Karpas-422 (cell line): ENCODE results near the gene CRELD1. TPM values are rescaled to one million over a fixed set of nuclear protein-coding genes. Genes with fewer than 3 reads are reported as not detected.
A peak's percentile ranks its signal among the peaks of the same experiment; 100 is the strongest.
"Not testable (repeated sequence)": the region's sequence is repeated elsewhere in the genome, so short reads cannot be mapped to it uniquely, and the experiment has no call there.

Experiments
- DNase-seq: peaks from one replicate; pipeline ENCODE4 v3.0.0-alpha.2; 2015
- H2AFZ ChIP-seq: fragments of 200-600 bp; sonication (generic); 2 replicates; pipeline ENCODE4 v1.6.1; 2014; ENCODE audit warnings: antibody characterized with exemption, low read length, mixed read lengths
- H3K27ac ChIP-seq: fragments of 200-600 bp; sonication (generic); 2 replicates; pipeline ENCODE4 v1.5.1; 2014; ENCODE audit warnings: mild to moderate bottlenecking, low read length, moderate library complexity
- H3K27me3 ChIP-seq: fragments of 200-600 bp; sonication (generic); 2 replicates; pipeline ENCODE4 v1.6.1; 2014; ENCODE audit warnings: low read length, mixed read lengths
- H3K36me3 ChIP-seq: fragments of 200-600 bp; sonication (generic); 2 replicates; pipeline ENCODE4 v1.6.1; 2014; ENCODE audit warnings: low read length, mixed read lengths; ENCODE audit not compliant: insufficient read depth
- H3K4me1 ChIP-seq: fragments of 200-600 bp; sonication (generic); 2 replicates; pipeline ENCODE4 v1.6.1; 2014; ENCODE audit warnings: mild to moderate bottlenecking, low read length, mixed read lengths
- H3K4me2 ChIP-seq: fragments of 200-600 bp; sonication (generic); 2 replicates; pipeline ENCODE4 v1.6.1; 2014; ENCODE audit warnings: low read length, low read depth, mild to moderate bottlenecking; ENCODE audit not compliant: poor library complexity, severe bottlenecking
- H3K4me3 ChIP-seq: fragments of 200-600 bp; sonication (generic); 2 replicates; pipeline ENCODE4 v1.5.1; 2014; ENCODE audit warnings: mild to moderate bottlenecking, antibody characterized with exemption, low read length, mixed read lengths
- H3K79me2 ChIP-seq: fragments of 200-600 bp; sonication (generic); 2 replicates; pipeline ENCODE4 v1.6.1; 2014; ENCODE audit warnings: mild to moderate bottlenecking, low read length, mixed read lengths
- H3K9ac ChIP-seq: fragments of 200-600 bp; sonication (generic); 2 replicates; pipeline ENCODE4 v1.6.0; 2014; ENCODE audit warnings: low read length
- H3K9me2 ChIP-seq: fragments of 200-600 bp; sonication (generic), shearing (Covaris generic); replicated peaks from 2 replicates; pipeline ENCODE4 v1.6.0; 2014; ENCODE audit warnings: mild to moderate bottlenecking, low read length, moderate library complexity; ENCODE audit not compliant: insufficient read depth
- H3K9me3 ChIP-seq: fragments of 300-700, 200-600 bp; sonication (generic); 2 replicates; pipeline ENCODE4 v1.6.1; 2014; ENCODE audit warnings: low read length, mixed read lengths
- H4K20me1 ChIP-seq: fragments of 200-600 bp; sonication (generic); 2 replicates; pipeline ENCODE4 v1.6.1; 2014; ENCODE audit warnings: mild to moderate bottlenecking, antibody characterized with exemption, low read length, low read depth; ENCODE audit not compliant: insufficient read depth
- total RNA-seq: library from RNA; depleted of rRNA; stranded (reverse); fragments of >200 nt; shearing (Covaris generic); gene quantifications from 2 replicates; pipeline ENCODE4 v1.2.3, GENCODE V29; 2014; ENCODE audit warnings: low replicate concordance

The CRELD1 gene
- total RNA-seq, 1 experiment from 2014 or later: 5.6 TPM

GRCh38 chr3:9891072-9891622 lies 42.5 kb upstream of the CRELD1 start:
- Histone ChIP-seq H3K9me2 (no peaks in the 10 kb centered on the region), H3K9ac (peak overlapping the region; percentile 98), H3K4me1 (peaks cover 20% of the 10 kb centered on the region), H3K27ac (peak overlapping the region; percentile 40), H3K4me3 (peak overlapping the region; percentile 100), H3K36me3 (peaks cover 16% of the 10 kb centered on the region), H3K4me2 (peak overlapping the region; percentile 100), H3K27me3 (no peaks in the 10 kb centered on the region), H3K9me3 (no peaks in the 10 kb centered on the region), H4K20me1 (peaks cover 14% of the 10 kb centered on the region; the same call in 1 of the 2 replicates), H2AFZ (peak overlapping the region; percentile 88), H3K79me2 (peaks cover 23% of the 10 kb centered on the region)
- DNase-seq: no peak

- Histone ChIP-seq H2AFZ (no peak overlapping the region), H3K36me3 (peaks cover 16% of the 10 kb centered on the region), H4K20me1 (peaks cover 14% of the 10 kb centered on the region; the same call in 1 of the 2 replicates), H3K27me3 (no peaks in the 10 kb centered on the region), H3K79me2 (peaks cover 23% of the 10 kb centered on the region), H3K4me1 (peaks cover 19% of the 10 kb centered on the region), H3K9me2 (no peaks in the 10 kb centered on the region), H3K9me3 (no peaks in the 10 kb centered on the region), H3K27ac (no peak overlapping the region), H3K4me2 (no peak overlapping the region), H3K9ac (no peak overlapping the region), H3K4me3 (no peak overlapping the region)
- DNase-seq: peak; percentile 41
Observed at GRCh38 chr3:9893739-9894138, 39.9 kb upstream of the CRELD1 start.

- not testable (repeated sequence) for H3K27ac ChIP-seq, H3K4me2 ChIP-seq, DNase-seq, H3K9me3 ChIP-seq, H2AFZ ChIP-seq, H3K4me1 ChIP-seq, H3K9me2 ChIP-seq, H3K9ac ChIP-seq, H3K27me3 ChIP-seq, H3K4me3 ChIP-seq
- Histone ChIP-seq H3K79me2 (peaks cover 20% of the 10 kb centered on the region), H4K20me1 (peaks cover 14% of the 10 kb centered on the region; the same call in 1 of the 2 replicates), H3K36me3 (peaks cover 16% of the 10 kb centered on the region)
Observed at GRCh38 chr3:9895715-9896114, 37.9 kb upstream of the CRELD1 start.

- H3K4me1 ChIP-seq, H3K4me2 ChIP-seq, H3K27ac ChIP-seq, DNase-seq, H3K9me3 ChIP-seq, H3K9ac ChIP-seq, H4K20me1 ChIP-seq, H2AFZ ChIP-seq, H3K79me2 ChIP-seq, H3K27me3 ChIP-seq, H3K9me2 ChIP-seq, H3K4me3 ChIP-seq: not testable (repeated sequence)
- peaks cover 16% of the 10 kb centered on the region for H3K36me3 ChIP-seq
Observed at GRCh38 chr3:9896755-9897407, 36.8 kb upstream of the CRELD1 start.

- H4K20me1 ChIP-seq: peaks cover 5% of the 10 kb centered on the region; the same call in 1 of the 2 replicates
- peaks cover 2% of the 10 kb centered on the region; the same call in 1 of the 2 replicates for H3K79me2 ChIP-seq
- H2AFZ ChIP-seq: no peak overlapping the region
- no peak overlapping the region for H3K4me2 ChIP-seq
- no peaks in the 10 kb centered on the region for H3K9me3 ChIP-seq
- no peak overlapping the region for H3K4me3 ChIP-seq
- no peak for DNase-seq
- peaks cover 11% of the 10 kb centered on the region for H3K36me3 ChIP-seq
- no peaks in the 10 kb centered on the region for H3K27me3 ChIP-seq
- no peaks in the 10 kb centered on the region for H3K9me2 ChIP-seq
- H3K27ac ChIP-seq: no peak overlapping the region
- no peaks in the 10 kb centered on the region for H3K4me1 ChIP-seq
- no peak overlapping the region for H3K9ac ChIP-seq
Observed at GRCh38 chr3:9897408-9898372, 35.9 kb upstream of the CRELD1 start.

- Histone ChIP-seq H3K36me3 (peaks cover 1% of the 10 kb centered on the region), H3K79me2 (no peaks in the 10 kb centered on the region), H3K9me2 (no peaks in the 10 kb centered on the region), H2AFZ (no peak overlapping the region), H3K4me1 (no peaks in the 10 kb centered on the region), H3K9me3 (no peaks in the 10 kb centered on the region), H3K4me2 (no peak overlapping the region), H3K9ac (no peak overlapping the region), H3K4me3 (no peak overlapping the region), H4K20me1 (no peaks in the 10 kb centered on the region), H3K27ac (no peak overlapping the region), H3K27me3 (no peaks in the 10 kb centered on the region)
- DNase-seq: no peak
Observed at GRCh38 chr3:9898467-9899241, 35.0 kb upstream of the CRELD1 start.

- H3K36me3 ChIP-seq: no peaks in the 10 kb centered on the region
- no peaks in the 10 kb centered on the region for H3K4me1 ChIP-seq
- H3K9ac ChIP-seq: no peak overlapping the region
- no peak for DNase-seq
- H3K79me2 ChIP-seq: no peaks in the 10 kb centered on the region
- no peak overlapping the region for H3K4me3 ChIP-seq
- no peaks in the 10 kb centered on the region for H3K9me3 ChIP-seq
- H2AFZ ChIP-seq: no peak overlapping the region
- H4K20me1 ChIP-seq: no peaks in the 10 kb centered on the region
- H3K4me2 ChIP-seq: no peak overlapping the region
- H3K27ac ChIP-seq: no peak overlapping the region
- no peaks in the 10 kb centered on the region for H3K9me2 ChIP-seq
- H3K27me3 ChIP-seq: no peaks in the 10 kb centered on the region
Observed at GRCh38 chr3:9899289-9899791, 34.3 kb upstream of the CRELD1 start.
